ENCODE results near the gene NPAS2. TPM values are rescaled to one million over a fixed set of nuclear protein-coding genes. Genes with fewer than 3 reads are reported as not detected.

NPAS2 gene
- total RNA-seq, 1 donor from 2014 or later = 5.5 TPM

- Histone ChIP-seq H3K9me3 (ENCODE audit: insufficient read depth, low read depth, low read length) (no peaks in the 10 kb centered on the region), H3K79me2 (ENCODE audit: insufficient read depth, low read length) (no peaks in the 10 kb centered on the region), H3K4me3 (ENCODE audit: insufficient read depth, low read depth, low read length) (no peak overlapping the region), H3K27ac (ENCODE audit: low read depth, low read length) (no peak overlapping the region), H4K20me1 (ENCODE audit: insufficient read depth, low read length) (no peaks in the 10 kb centered on the region), H3K36me3 (ENCODE audit: insufficient read depth, low read length) (no peaks in the 10 kb centered on the region), H2AFZ (ENCODE audit: low read depth, low read length) (no peak overlapping the region), H3K4me1 (ENCODE audit: insufficient read depth, low read length) (peaks cover 11% of the 10 kb centered on the region), H3K27me3 (ENCODE audit: insufficient read depth, low read length) (no peaks in the 10 kb centered on the region), H3K9ac (ENCODE audit: low read length) (no peak overlapping the region), H3K4me2 (ENCODE audit: low read length) (no peak overlapping the region)
- Mint-ChIP-seq H3K4me3 (ENCODE audit: unreplicated experiment) (no peak overlapping the region), H3K4me1 (ENCODE audit: low read depth, unreplicated experiment) (peaks cover 5% of the 10 kb centered on the region), H3K36me3 (ENCODE audit: low read depth, unreplicated experiment) (no peaks in the 10 kb centered on the region), H3K9me3 (ENCODE audit: unreplicated experiment) (no peaks in the 10 kb centered on the region), H3K27ac (ENCODE audit: unreplicated experiment) (no peak overlapping the region), H3K27me3 (ENCODE audit: low read depth, unreplicated experiment) (peaks cover 26% of the 10 kb centered on the region)
- no peak for TF ChIP-seq EZH2 (IDR thresholded peaks at IDR 0.05; ENCODE audit: insufficient read depth, low read length)
- TF ChIP-seq CTCF (IDR thresholded peaks at IDR 0.05; ENCODE audit: insufficient read depth, low read depth, low read length) = no peak
- FAIRE-seq (no peak), DNase-seq (ENCODE audit: low read depth) (no peak)
These were observed 7.4 kb upstream of the NPAS2 start for GRCh38 chr2:100812573-100812972.

- no peak overlapping the region for H3K4me3 ChIP-seq (ENCODE audit: insufficient read depth, low read depth, low read length)
- H3K4me1 Mint-ChIP-seq (ENCODE audit: low read depth, unreplicated experiment) = peaks cover 11% of the 10 kb centered on the region
These were observed 6.4 kb upstream of the NPAS2 start for GRCh38 chr2:100813527-100813926.

More at GRCh38 chr2:100813527-100813926, 6.4 kb upstream of the NPAS2 start:
- H3K9ac ChIP-seq (ENCODE audit: low read length) = no peak overlapping the region
- H4K20me1 ChIP-seq (ENCODE audit: insufficient read depth, low read length) = no peaks in the 10 kb centered on the region
- Mint-ChIP-seq H3K27me3 (ENCODE audit: low read depth, unreplicated experiment) (peaks cover 24% of the 10 kb centered on the region), H3K4me3 (ENCODE audit: unreplicated experiment) (no peak overlapping the region), H3K9me3 (ENCODE audit: unreplicated experiment) (no peaks in the 10 kb centered on the region), H3K27ac (ENCODE audit: unreplicated experiment) (no peak overlapping the region), H3K36me3 (ENCODE audit: low read depth, unreplicated experiment) (no peaks in the 10 kb centered on the region)
- FAIRE-seq (no peak), DNase-seq (ENCODE audit: low read depth) (peak; percentile 53)
- no peaks in the 10 kb centered on the region for H3K79me2 ChIP-seq (ENCODE audit: insufficient read depth, low read length)
- TF ChIP-seq CTCF (IDR thresholded peaks at IDR 0.05; ENCODE audit: insufficient read depth, low read depth, low read length) (no peak), EZH2 (IDR thresholded peaks at IDR 0.05; ENCODE audit: insufficient read depth, low read length) (no peak)
- H2AFZ ChIP-seq (ENCODE audit: low read depth, low read length) = no peak overlapping the region
- no peak overlapping the region for H3K27ac ChIP-seq (ENCODE audit: low read depth, low read length)
- H3K4me2 ChIP-seq (ENCODE audit: low read length) = peak overlapping the region; percentile 29
- peaks cover 18% of the 10 kb centered on the region for H3K4me1 ChIP-seq (ENCODE audit: insufficient read depth, low read length)
- H3K9me3 ChIP-seq (ENCODE audit: insufficient read depth, low read depth, low read length) = no peaks in the 10 kb centered on the region
- H3K36me3 ChIP-seq (ENCODE audit: insufficient read depth, low read length) = no peaks in the 10 kb centered on the region
- H3K27me3 ChIP-seq (ENCODE audit: insufficient read depth, low read length) = no peaks in the 10 kb centered on the region

Measured in astrocyte (in vitro differentiated cells and primary cell).